CD4-positive, alpha-beta T cell (primary cell): ENCODE results near the gene KRTAP10-8. TPM values are rescaled to one million over a fixed set of nuclear protein-coding genes. Genes with fewer than 3 reads are reported as not detected.
"Not testable (repeated sequence)": the region's sequence is repeated elsewhere in the genome, so short reads cannot be mapped to it uniquely, and the experiment has no call there.

Experiments
- ATAC-seq: fragments of 200-7000 bp; cut with Tn5 transposase; one replicate; pipeline ENCODE4 v1.10.0; 2022; ENCODE audit warnings: mild to moderate bottlenecking; ENCODE audit not compliant: poor library complexity
- CTCF ChIA-PET: fragments of 350-600 bp; sonication (Branson Sonifier 250); formaldehyde crosslinking; loops from one replicate; lab custom pipeline; 2021; ENCODE audit warnings: antibody characterized with exemption, inconsistent platforms; lab: Charles Lee
- POLR2A ChIA-PET: fragments of 350-600 bp; sonication (Branson Sonifier 250); formaldehyde crosslinking; loops from one replicate; lab custom pipeline; 2021; ENCODE audit warnings: antibody characterized with exemption, inconsistent platforms; lab: Charles Lee
- DNase-seq, 14 experiments: peaks; one replicate each; pipeline ENCODE4 v3.0.0-alpha.2; 2013 to 2020; ENCODE audit warnings: mixed read lengths in 2 of 14
- H3K27ac ChIP-seq, 2 donors: one replicate each; pipeline versions ENCODE4 v1.5.1 to v1.7.0; 2013; ENCODE audit warnings: low read length in 2 of 2, low read depth in 1 of 2, mild to moderate bottlenecking in 1 of 2
- H3K27me3 ChIP-seq, 2 experiments: 1 replicate in 1 of 2; 2 replicates in 1 of 2; pipeline versions ENCODE4 v1.6.1 to v1.7.0; 2013; ENCODE audit warnings: low read length in 2 of 2, control low read depth in 1 of 2, mild to moderate bottlenecking in 1 of 2, moderate library complexity in 1 of 2; ENCODE audit not compliant: insufficient read depth in 2 of 2, control insufficient read depth in 1 of 2
- H3K36me3 ChIP-seq: one replicate; pipeline ENCODE4 v1.6.1; 2013; ENCODE audit warnings: low read length, control low read depth; ENCODE audit not compliant: insufficient read depth
- H3K4me1 ChIP-seq: one replicate; pipeline ENCODE4 v1.6.1; 2013; ENCODE audit warnings: low read length, control low read depth; ENCODE audit not compliant: insufficient read depth
- H3K4me3 ChIP-seq: one replicate; pipeline ENCODE4 v1.5.1; 2013; ENCODE audit warnings: mild to moderate bottlenecking, low read length, moderate library complexity
- H3K9me3 ChIP-seq, 2 experiments: 1 replicate in 1 of 2; 2 replicates in 1 of 2; pipeline versions ENCODE4 v1.6.1 to v1.7.0; 2013; ENCODE audit warnings: low read length in 2 of 2, mild to moderate bottlenecking in 2 of 2, control low read depth in 1 of 2, moderate library complexity in 1 of 2; ENCODE audit not compliant: control insufficient read depth in 1 of 2, insufficient read depth in 1 of 2
- H3K27ac Mint-ChIP-seq: one replicate; pipeline ENCODE4 v1.8.0; 2020; ENCODE audit warnings: mixed read lengths
- H3K27me3 Mint-ChIP-seq: one replicate; pipeline ENCODE4 v1.8.0; 2021; ENCODE audit warnings: mixed read lengths
- H3K36me3 Mint-ChIP-seq: one replicate; pipeline ENCODE4 v1.8.0; 2021; ENCODE audit warnings: low read depth, mixed read lengths
- H3K4me1 Mint-ChIP-seq: one replicate; pipeline ENCODE4 v1.8.0; 2021; ENCODE audit warnings: low read depth, mixed read lengths
- H3K4me3 Mint-ChIP-seq: one replicate; pipeline ENCODE4 v1.8.0; 2020; ENCODE audit warnings: mild to moderate bottlenecking, mixed read lengths
- H3K9me3 Mint-ChIP-seq: one replicate; pipeline ENCODE4 v1.8.0; 2020; ENCODE audit warnings: mixed read lengths
- intact Hi-C, 2 experiments: fragments of 100-400 bp; cut with DNase I in 1 of 2; cut with micrococcal nuclease in 1 of 2; formaldehyde crosslinking; loops; one replicate each; pipeline versions ENCODE4 v1.15.1 to v1.9.0; 2023 to 2025; cut with DNase I, micrococcal nuclease
- total RNA-seq, 174 experiments: library from RNA in 2 of 174; stranded (reverse) in 2 of 174; gene quantifications; one replicate each; pipeline ENCODE4 v1.2.3 and lab custom pipeline; 2021 to 2026
- TF ChIP-seq, protein P1 (sequence below): fragments of 200-600 bp; IDR thresholded peaks from one replicate; pipeline ENCODE4 v1.8.0; 2022; ENCODE audit warnings: antibody characterized with exemption, mild to moderate bottlenecking

The KRTAP10-8 gene
- total RNA-seq, 2 experiments from 2014 or later: not detected

DNA sequence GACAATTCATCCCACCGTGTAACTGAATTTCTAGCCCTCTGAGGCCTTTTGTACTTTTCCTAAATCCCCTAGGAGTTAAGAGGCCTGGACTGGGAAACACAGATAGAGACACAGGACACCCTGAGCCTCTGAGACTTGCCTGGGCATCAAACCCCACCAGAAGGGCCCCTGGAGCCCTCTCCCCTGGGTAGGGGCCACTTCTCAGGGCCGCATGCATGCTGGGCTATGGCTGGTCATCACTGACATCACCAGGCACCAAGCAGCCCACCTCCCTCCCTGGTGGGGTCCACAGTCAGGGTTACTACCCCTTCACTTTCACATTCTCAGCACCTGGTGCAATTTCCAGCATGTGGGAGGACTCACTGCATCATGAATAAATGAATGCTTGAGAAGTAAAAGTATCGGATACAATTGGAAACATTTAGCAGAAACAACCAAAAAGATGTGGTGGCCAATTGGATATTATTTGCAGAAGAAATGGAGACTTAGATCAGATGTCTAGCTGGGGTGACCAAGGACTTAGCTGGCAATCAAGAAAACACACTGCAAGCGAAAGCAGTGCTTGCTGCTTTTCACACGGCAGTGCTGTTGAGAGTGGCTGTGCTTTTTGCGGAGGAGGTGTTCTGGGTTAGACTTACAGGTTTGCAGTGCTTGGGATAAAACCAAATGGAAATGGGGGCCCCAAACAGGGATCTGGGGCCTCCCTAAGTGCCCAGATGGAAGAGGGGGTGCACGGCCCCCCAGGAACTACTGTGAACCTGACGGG, 12.4 kb upstream of the KRTAP10-8 start:
- Mint-ChIP-seq H3K27me3 (no peaks in the 10 kb centered on the region), H3K36me3 (no peaks in the 10 kb centered on the region), H3K27ac (no peak overlapping the region), H3K9me3 (no peaks in the 10 kb centered on the region), H3K4me3 (no peak overlapping the region), H3K4me1 (no peaks in the 10 kb centered on the region)
- no peak overlapping the region for H3K4me3 ChIP-seq
- ChIA-PET POLR2A (no interaction called here), CTCF (interaction anchor here (0.7 kb wide), 1 partner anchor 58 kb away, joined by 3 read pairs; the partner anchor contains the start of gene KRTAP12-3)
- TF ChIP-seq, protein P1, sequence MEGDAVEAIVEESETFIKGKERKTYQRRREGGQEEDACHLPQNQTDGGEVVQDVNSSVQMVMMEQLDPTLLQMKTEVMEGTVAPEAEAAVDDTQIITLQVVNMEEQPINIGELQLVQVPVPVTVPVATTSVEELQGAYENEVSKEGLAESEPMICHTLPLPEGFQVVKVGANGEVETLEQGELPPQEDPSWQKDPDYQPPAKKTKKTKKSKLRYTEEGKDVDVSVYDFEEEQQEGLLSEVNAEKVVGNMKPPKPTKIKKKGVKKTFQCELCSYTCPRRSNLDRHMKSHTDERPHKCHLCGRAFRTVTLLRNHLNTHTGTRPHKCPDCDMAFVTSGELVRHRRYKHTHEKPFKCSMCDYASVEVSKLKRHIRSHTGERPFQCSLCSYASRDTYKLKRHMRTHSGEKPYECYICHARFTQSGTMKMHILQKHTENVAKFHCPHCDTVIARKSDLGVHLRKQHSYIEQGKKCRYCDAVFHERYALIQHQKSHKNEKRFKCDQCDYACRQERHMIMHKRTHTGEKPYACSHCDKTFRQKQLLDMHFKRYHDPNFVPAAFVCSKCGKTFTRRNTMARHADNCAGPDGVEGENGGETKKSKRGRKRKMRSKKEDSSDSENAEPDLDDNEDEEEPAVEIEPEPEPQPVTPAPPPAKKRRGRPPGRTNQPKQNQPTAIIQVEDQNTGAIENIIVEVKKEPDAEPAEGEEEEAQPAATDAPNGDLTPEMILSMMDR: no peak
- ATAC-seq: no peak
- H3K4me1 ChIP-seq: peaks cover 2% of the 10 kb centered on the region
- peaks cover 10 to 14% of the 10 kb centered on the region in 2 experiments for H3K9me3 ChIP-seq
- no peak overlapping the region for H3K27ac ChIP-seq
- H3K36me3 ChIP-seq: no peaks in the 10 kb centered on the region
- no peaks in the 10 kb centered on the region for H3K27me3 ChIP-seq
- intact Hi-C loops: no loop called here
- DNase-seq: no peak

DNA sequence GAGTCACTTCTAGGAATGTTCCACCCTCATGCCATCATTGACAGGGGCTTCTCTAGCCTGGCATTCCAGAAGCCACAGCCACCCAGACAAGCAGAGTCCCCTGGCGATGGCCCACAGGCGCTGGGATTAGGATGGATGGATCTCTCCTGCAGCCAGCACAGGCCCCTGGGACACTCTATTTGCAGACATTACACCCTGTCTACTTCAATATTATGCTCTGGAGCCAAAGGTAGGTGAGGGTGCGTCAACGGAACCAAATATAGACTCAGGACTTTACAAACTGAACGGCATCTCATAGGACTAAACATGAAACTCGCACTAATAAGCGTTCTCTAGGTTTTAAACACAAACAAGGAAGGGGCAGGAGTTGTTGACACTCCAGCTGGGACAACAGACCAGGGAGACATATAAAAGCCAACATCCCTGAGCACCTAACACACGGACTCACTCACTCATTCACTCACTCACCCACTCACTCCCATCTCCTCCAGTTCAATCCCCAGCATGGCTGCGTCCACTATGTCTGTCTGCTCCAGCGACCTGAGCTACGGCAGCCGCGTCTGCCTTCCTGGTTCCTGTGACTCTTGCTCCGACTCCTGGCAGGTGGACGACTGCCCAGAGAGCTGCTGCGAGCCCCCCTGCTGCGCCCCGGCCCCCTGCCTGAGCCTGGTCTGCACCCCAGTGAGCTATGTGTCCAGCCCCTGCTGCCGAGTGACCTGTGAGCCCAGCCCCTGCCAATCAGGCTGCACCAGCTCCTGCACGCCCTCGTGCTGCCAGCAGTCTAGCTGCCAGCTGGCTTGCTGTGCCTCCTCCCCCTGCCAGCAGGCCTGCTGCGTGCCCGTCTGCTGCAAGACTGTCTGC, 11.5 kb upstream of the KRTAP10-8 start, which contains the start of gene KRTAP10-7:
KRTAP10-7 (plus strand) TSS at position 480 of the 861 bp plus-strand sequence; CDS start at position 505, 25 bp downstream.
- H3K4me1 Mint-ChIP-seq, H3K27ac Mint-ChIP-seq, H3K4me3 ChIP-seq, CTCF ChIA-PET, H3K36me3 Mint-ChIP-seq, H3K36me3 ChIP-seq, H3K27me3 Mint-ChIP-seq, intact Hi-C loops, ATAC-seq, H3K4me1 ChIP-seq, H3K27me3 ChIP-seq, POLR2A ChIA-PET, DNase-seq, H3K27ac ChIP-seq, H3K9me3 Mint-ChIP-seq, H3K4me3 Mint-ChIP-seq: not testable (repeated sequence)
- peaks cover 10 to 14% of the 10 kb centered on the region in 2 experiments for H3K9me3 ChIP-seq

DNA sequence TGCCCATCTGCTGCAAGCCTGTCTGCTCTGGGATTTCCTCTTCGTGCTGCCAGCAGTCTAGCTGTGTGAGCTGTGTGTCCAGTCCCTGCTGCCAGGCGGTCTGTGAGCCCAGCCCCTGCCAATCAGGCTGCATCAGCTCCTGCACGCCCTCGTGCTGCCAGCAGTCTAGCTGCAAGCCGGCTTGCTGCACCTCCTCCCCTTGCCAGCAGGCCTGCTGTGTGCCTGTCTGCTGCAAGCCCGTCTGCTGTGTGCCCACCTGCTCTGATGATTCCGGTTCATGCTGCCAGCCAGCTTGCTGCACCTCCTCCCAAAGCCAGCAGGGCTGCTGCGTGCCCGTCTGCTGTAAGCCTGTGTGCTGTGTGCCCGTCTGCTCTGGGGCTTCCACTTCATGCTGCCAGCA, 10.8 kb upstream of the KRTAP10-8 start:
- ATAC-seq: not testable (repeated sequence)

More for the DNA sequence above, 10.8 kb upstream of the KRTAP10-8 start:
- DNase-seq, H3K27ac Mint-ChIP-seq, H3K27me3 ChIP-seq, H3K4me3 ChIP-seq, H3K36me3 Mint-ChIP-seq, H3K4me3 Mint-ChIP-seq, H3K4me1 Mint-ChIP-seq, POLR2A ChIA-PET, intact Hi-C loops, H3K9me3 Mint-ChIP-seq, CTCF ChIA-PET, H3K27ac ChIP-seq, H3K27me3 Mint-ChIP-seq, H3K4me1 ChIP-seq, H3K36me3 ChIP-seq: not testable (repeated sequence)
- H3K9me3 ChIP-seq: peaks cover 10 to 14% of the 10 kb centered on the region in 2 experiments
